Fibroblast of skin of left quadriceps (primary cell): ENCODE data around the gene FOXE1.

Experiments used
- DNase-seq, 2 experiments: peaks; one replicate each; pipeline ENCODE4 v3.0.0-alpha.2; 2013; ENCODE audit warnings: low read depth in 2 of 2

Gene FOXE1

GRCh38 chr9:97848480-97849237 is 4.4 kb upstream of the FOXE1 start:
- no peak for DNase-seq

DNA sequence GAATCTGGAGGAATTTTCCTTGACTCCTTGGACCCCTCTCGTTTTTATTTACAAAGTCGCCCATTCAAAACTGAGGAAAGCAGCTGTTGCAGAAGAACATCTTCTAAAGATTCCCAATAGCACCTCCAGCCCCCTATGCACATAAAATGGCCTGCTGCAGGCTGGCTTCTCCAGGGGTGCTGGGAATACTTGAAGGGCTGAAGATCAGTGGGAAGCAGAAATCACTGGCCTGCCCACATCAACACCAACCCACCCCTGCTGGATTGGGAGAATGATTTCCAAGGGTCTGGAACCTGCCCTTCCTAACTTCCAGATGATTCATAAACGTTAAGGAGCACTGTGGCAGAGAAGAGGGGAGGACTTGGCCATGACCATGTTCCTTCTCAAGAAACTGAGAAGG is 3.0 kb upstream of the FOXE1 start:
- no peak for DNase-seq

GRCh38 chr9:97850746-97851445 is 2.1 kb upstream of the FOXE1 start:
- no peak for DNase-seq

GRCh38 chr9:97851446-97851883 is 1.6 kb upstream of the FOXE1 start:
- DNase-seq = no peak

DNA sequence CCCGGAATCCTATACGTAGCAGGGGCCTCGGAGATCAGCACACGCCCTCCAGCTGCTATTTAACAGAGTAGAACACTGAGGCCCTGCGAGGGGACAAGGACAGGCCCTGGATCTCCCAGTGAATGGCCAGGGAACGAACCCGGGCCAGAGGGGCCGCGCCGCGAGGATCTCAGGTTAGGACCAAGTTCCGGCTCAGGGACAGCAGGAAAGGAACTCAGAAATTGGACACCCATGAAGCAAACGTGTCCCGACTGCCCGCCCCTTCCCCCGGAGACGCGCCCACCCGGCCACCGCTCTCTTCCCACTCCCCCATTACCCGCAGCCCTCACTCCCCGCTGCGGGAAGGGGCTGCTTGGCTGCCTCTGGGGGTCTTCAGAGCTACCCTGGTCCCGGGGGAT is 1.0 kb upstream of the FOXE1 start:
- DNase-seq = no peak

DNA sequence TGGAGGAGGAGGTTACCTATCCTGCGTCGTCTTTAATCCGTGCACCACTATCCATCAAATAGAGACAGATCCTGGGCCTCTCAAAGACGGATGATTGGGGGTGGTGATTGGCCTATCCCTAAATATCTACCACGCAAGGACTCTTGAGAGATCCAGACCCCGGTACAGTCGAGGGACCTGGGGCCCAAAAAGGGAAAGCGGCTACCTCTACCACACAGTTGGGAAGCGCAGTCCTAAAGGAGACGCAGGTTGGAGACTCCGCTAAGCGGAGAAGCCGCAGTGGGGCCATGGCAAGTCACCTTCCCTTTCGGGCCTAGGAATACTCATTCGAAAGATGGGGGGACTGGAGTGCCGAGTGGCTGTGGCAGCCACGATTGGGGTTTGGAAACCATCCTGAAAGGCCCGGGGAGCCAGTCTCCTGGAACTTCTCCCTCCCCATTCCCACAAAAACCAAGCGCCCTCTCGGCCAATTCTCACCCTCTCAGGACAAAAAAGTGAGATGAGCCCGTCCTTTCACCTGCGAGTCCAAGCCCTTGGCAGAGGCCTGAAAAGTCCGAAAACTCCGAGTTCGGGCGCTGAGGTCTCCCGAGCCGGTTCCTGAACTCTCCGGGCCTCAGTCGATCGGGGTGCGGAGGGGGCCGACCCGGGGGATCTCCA is 499 bp upstream of the FOXE1 start:
- DNase-seq = no peak

DNA sequence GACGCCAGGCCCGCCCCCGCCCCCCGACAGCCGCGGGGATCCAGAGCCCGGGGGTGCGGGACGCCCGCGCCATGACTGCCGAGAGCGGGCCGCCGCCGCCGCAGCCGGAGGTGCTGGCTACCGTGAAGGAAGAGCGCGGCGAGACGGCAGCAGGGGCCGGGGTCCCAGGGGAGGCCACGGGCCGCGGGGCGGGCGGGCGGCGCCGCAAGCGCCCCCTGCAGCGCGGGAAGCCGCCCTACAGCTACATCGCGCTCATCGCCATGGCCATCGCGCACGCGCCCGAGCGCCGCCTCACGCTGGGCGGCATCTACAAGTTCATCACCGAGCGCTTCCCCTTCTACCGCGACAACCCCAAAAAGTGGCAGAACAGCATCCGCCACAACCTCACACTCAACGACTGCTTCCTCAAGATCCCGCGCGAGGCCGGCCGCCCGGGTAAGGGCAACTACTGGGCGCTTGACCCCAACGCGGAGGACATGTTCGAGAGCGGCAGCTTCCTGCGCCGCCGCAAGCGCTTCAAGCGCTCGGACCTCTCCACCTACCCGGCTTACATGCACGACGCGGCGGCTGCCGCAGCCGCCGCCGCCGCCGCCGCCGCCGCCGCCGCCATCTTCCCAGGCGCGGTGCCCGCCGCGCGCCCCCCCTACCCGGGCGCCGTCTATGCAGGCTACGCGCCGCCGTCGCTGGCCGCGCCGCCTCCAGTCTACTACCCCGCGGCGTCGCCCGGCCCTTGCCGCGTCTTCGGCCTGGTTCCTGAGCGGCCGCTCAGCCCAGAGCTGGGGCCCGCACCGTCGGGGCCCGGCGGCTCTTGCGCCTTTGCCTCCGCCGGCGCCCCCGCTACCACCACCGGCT is 1.0 kb downstream of the FOXE1 start:
- DNase-seq = no peak

GRCh38 chr9:97854696-97855485 is 1.9 kb downstream of the FOXE1 start:
- DNase-seq = no peak

GRCh38 chr9:97855486-97855875 is 2.5 kb downstream of the FOXE1 start:
- DNase-seq = no peak

DNA sequence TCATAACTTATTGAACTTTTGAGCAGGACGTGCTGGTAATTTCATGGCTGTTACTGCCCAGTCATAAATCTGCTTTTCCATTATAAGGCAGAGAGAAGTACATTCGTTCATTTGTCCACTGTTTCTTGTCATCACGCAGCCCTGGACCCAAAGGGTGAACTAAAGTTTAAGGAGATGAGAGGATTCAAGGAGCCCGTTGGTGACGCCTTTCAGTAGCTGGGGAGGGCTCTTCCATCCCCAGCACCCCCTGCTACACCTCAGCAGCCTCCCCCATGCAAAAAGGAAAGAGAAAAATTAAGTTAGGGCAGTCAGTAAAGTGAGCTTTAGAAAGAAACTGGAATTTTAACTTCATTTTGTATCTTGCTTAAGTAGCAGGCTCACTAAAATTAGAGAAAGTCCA is 2.9 kb downstream of the FOXE1 start:
- DNase-seq = no peak

DNA sequence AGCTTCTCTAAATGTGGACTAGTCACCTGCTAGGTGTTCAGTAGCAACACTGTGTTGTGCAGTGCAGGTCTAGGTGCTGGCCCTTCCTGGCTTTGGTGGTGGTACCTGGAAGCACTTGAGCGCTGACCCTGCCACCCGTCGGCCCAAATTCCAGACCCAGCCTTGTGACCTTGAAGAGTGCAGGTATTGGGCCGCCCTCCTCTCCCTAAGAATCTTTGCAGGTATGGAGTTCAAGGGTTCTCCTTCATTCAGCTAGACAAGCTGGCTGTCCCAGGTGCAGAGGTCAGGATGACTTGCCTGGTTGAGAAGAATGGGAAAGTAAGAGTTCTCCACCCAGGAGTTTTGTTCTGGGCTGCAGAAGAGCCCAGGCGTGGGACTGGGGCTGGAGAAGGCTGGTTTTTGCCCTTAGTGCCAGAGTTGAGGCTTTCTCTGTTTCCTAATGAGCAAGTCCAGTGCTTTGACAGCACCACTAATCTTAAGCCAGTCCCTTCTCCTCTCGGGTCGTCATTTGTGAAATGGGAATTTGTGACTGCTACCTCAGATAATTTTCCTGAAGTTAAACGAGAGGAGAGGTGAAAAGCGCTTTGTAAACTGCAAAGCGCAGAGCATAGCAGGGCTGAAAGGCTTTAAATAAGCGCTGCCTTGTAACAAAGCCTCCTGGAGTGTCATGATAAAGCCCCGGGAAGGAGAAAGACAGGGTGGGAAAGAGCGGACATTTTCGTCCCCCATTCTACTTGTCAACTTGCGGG is 4.0 kb downstream of the FOXE1 start:
- DNase-seq = no peak

DNA sequence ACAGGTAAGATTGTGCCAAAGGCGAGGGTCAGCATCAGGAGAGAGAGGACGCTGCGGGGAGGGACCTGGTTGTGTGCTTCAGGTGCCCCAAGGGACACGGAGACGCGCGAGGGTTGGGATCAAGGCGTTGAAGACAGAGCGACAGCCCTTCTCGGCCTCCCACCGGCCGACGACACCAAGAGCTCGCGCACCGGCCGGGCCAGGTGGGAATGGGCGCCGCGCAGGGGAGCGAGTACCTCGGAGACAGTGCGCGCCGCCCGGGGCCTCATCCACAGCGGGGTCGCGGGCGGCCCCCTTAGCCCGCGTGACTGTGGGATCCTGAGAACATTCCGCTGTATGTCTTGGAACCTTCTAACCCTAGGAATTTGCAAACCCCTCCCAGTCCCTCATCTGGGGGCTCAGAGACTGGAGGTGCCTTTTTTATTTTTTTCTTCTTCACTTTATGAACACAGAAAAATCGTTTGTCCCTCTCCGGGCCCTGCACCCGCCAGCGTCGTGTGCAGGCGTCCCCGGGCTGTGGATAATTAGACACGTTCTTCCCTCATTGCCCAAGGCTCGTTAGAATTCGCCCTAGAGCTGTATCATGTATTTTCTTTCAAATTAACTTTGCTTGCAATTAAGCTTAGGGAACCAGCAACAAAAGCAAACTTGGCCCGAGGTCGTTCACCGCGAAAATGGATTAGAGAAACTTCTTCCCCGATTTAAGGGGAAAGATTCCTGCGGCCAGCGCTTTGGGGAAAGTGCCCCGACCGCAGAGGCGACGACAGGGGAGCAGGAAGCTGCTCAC is 4.8 kb downstream of the FOXE1 start:
- no peak for DNase-seq

DNA sequence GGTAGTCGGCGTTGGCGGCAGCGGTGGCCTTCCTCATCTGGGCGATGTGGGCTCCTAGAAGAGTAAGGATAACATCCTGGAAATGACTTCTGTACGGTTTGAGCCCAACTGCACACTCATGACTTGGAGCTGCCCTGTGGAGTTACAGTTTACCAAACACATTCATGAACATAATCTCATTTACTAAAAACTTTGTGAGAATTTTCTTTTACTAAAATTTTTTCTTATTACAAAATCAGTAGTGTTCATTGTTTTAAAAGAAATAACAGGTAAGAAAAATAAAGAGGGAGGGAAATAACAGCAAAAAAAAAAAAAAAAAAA is 5.3 kb downstream of the FOXE1 start:
- DNase-seq = no peak

DNA sequence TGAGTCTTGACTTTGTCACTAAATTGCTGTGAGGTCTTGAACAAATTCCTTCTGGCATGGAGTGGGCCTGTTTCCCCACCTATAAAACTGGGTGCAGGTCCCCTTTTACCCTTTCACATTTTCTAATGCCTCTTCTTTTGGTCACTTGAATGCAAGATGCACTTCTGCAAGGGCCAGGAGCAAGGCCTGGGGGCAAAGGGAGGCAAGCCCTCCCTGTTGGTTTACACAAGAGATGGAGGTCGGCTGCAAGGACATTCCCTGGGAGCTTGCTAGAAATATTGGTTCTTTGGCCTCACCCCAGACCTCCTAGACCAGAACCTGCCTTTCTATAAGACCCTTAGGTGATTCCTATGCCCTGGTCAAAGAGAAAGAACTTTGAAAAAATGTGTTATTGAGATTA is 5.8 kb downstream of the FOXE1 start:
- no peak for DNase-seq

GRCh38 chr9:97859346-97859745 is 6.3 kb downstream of the FOXE1 start:
- no peak for DNase-seq

DNA sequence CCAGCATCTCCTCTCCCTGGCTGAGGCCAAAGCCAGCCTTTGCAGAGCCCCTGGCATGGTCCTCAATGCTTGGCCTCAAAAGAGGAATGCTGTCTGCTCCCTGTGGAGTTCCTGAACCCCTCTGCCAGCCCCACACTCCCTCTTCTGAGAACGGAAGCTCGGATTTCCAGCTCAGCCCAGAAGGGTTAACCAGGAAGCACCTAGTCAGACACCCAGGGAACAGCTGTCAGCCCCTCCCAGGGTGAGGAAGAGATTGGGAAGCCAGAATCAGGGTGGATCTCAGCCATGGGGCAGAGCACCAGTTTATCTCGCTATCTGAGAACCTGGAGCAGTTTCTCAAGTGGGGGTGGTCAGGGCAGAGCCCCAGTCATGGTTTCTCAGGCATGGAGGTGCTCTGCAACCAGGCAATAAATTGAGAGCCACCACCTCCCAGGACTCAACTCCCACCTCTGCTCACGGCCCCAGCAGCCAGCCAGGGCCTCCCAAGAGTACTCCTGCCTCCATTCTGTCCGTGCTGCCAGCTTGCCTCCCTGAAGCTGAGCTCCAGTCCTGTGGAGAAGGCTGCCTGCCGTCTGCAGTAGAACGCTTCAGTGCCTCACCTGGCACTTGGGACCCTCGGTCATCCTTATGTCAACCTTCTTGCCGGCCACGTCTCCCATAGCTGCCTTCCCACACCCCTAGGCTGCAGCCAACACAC is 7.6 kb downstream of the FOXE1 start:
- DNase-seq = no peak

GRCh38 chr9:97861148-97861475 is 8.1 kb downstream of the FOXE1 start:
- no peak for DNase-seq

DNA sequence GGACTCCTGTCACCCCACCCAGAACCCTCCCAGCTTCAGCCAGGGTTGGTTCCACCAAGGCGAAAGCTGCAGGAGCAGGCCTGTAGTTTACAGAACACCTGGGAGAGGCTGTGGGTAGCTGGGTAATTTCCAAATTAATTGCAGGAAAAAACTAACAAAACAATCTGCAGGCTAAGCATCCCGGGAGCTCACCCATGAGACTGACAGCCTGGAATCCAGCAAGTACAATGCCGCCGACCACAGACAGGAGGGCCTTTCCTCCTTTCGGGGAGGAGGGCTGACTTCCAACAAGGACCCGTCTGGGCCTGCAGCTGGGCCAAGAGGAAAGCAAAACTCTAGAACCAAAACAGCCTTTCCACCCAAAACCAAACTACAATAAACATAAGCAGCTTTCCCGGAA is 10.3 kb downstream of the FOXE1 start:
- no peak for DNase-seq

DNA sequence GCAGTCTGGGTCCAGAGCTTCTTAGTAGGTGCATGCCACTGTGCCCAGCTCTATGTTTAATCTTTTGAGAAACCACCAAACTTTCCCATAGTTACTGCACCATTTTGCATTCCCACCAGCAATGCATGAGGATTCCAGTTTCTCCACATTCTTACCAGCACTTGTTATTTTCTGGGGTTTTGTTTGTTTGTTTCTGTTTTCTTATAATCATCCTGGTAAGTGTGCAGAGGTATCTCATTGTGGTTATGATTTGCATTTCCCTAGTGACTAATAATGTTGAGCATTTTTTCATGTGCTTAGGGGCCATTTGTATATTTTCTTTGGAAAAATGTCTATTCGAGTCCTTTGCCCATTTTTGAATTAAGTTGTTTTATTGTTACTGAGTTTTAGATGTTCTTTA is 11.4 kb downstream of the FOXE1 start:
- DNase-seq = no peak
